GM23338 (cell line): ENCODE measurements around the gene ANKS1B. TPM values are rescaled to one million over a fixed set of nuclear protein-coding genes. Genes with fewer than 3 reads are reported as not detected.

ENCODE experiments used
- ATAC-seq: fragments of 200-7000 bp; cut with Tn5 transposase; 3 replicates; pipeline ENCODE4 v1.9.1; 2020
- DNase-seq: peaks from one replicate; pipeline ENCODE4 v3.0.0-alpha.2; 2015; ENCODE audit warnings: low spot score
- H2AFZ ChIP-seq: fragments of 200-600 bp; sonication (generic); 2 replicates; pipeline ENCODE4 v1.8.0; 2016; ENCODE audit warnings: antibody characterized with exemption, mild to moderate bottlenecking, moderate library complexity
- H3F3A ChIP-seq: fragments of 200-600 bp; sonication (generic); replicated peaks from 2 replicates; pipeline ENCODE4 v1.8.0; 2017; ENCODE audit warnings: antibody characterized with exemption, mixed run types, low read depth
- H3K27ac ChIP-seq: fragments of 200-600 bp; sonication (generic); 2 replicates; pipeline ENCODE4 v1.6.1; 2016; ENCODE audit warnings: low read depth
- H3K27me3 ChIP-seq: fragments of 200-600 bp; sonication (generic); 2 replicates; pipeline ENCODE4 v1.8.0; 2016; ENCODE audit warnings: mild to moderate bottlenecking, mixed run types, moderate library complexity; ENCODE audit not compliant: insufficient read depth
- H3K36me3 ChIP-seq: fragments of 200-600 bp; sonication (generic); 2 replicates; pipeline ENCODE4 v1.8.0; 2016; ENCODE audit warnings: mild to moderate bottlenecking; ENCODE audit not compliant: insufficient read depth
- H3K4me1 ChIP-seq: fragments of 200-600 bp; sonication (generic); 2 replicates; pipeline ENCODE4 v1.8.0; 2016; ENCODE audit warnings: mild to moderate bottlenecking, moderate library complexity; ENCODE audit not compliant: insufficient read depth
- H3K4me2 ChIP-seq: fragments of 200-600 bp; sonication (generic); 2 replicates; pipeline ENCODE4 v1.7.1; 2017; ENCODE audit warnings: mixed run types
- H3K4me3 ChIP-seq: fragments of 200-600 bp; sonication (generic); 2 replicates; pipeline ENCODE4 v1.6.1; 2016; ENCODE audit warnings: mixed run types
- H3K79me2 ChIP-seq: fragments of 200-600 bp; sonication (generic); replicated peaks from 2 replicates; pipeline ENCODE4 v1.8.0; 2017; ENCODE audit warnings: mild to moderate bottlenecking; ENCODE audit not compliant: insufficient read depth
- H3K9me2 ChIP-seq: fragments of 200-600 bp; sonication (generic); 2 replicates; pipeline ENCODE4 v1.8.0; 2017; ENCODE audit not compliant: insufficient read depth
- H4K20me1 ChIP-seq: fragments of 200-600 bp; sonication (generic); replicated peaks from 2 replicates; pipeline ENCODE4 v1.8.0; 2017; ENCODE audit warnings: mild to moderate bottlenecking; ENCODE audit not compliant: insufficient read depth
- H3K27ac Mint-ChIP-seq: 2 replicates; pipeline ENCODE4 v1.8.0; 2020; ENCODE audit warnings: inconsistent platforms, mild to moderate bottlenecking, moderate library complexity, mixed read lengths
- H3K27me3 Mint-ChIP-seq: 3 replicates; pipeline ENCODE4 v1.8.0; 2022; ENCODE audit warnings: low read depth, mild to moderate bottlenecking, moderate library complexity, mixed read lengths, inconsistent platforms; ENCODE audit not compliant: insufficient read depth, poor library complexity
- H3K36me3 Mint-ChIP-seq: 3 replicates; pipeline ENCODE4 v1.8.0; 2021; ENCODE audit warnings: low read depth, mild to moderate bottlenecking, inconsistent platforms, moderate library complexity, mixed read lengths
- H3K4me1 Mint-ChIP-seq: 3 replicates; pipeline ENCODE4 v1.8.0; 2020; ENCODE audit warnings: mild to moderate bottlenecking, inconsistent platforms, mixed read lengths
- H3K4me3 Mint-ChIP-seq: 3 replicates; pipeline ENCODE4 v1.8.0; 2021; ENCODE audit warnings: moderate library complexity, mild to moderate bottlenecking, inconsistent platforms, mixed read lengths
- H3K9me3 Mint-ChIP-seq: 3 replicates; pipeline ENCODE4 v1.8.0; 2020; ENCODE audit warnings: moderate library complexity, mild to moderate bottlenecking, inconsistent platforms, mixed read lengths
- CREB1 ChIP-seq: fragments of 250-450 bp; sonication (Bioruptor Pico); IDR thresholded peaks from 2 replicates; pipeline ENCODE4 v1.5.0; 2020; ENCODE audit warnings: low read depth, mild to moderate bottlenecking, moderate library complexity
- EZH2phosphoT487 ChIP-seq: fragments of 200-600 bp; sonication (generic); IDR thresholded peaks from one replicate; pipeline ENCODE4 v1.8.1; 2018; ENCODE audit warnings: antibody characterized with exemption; ENCODE audit not compliant: unreplicated experiment
- JUNB ChIP-seq: IDR thresholded peaks from one replicate; pipeline ENCODE4 v1.6.1; 2016; ENCODE audit warnings: antibody characterized with exemption; ENCODE audit not compliant: unreplicated experiment
- NANOG ChIP-seq: IDR thresholded peaks from 2 replicates; pipeline ENCODE4 v1.6.1; 2016; ENCODE audit warnings: antibody characterized with exemption, borderline replicate concordance
- POLR2AphosphoS5 ChIP-seq: IDR thresholded peaks from 2 replicates; pipeline ENCODE4 v1.6.1; 2016; ENCODE audit warnings: antibody characterized with exemption, low read depth
- ZNF114 ChIP-seq: fragments of 250-450 bp; sonication (Bioruptor Pico); IDR thresholded peaks from 2 replicates; pipeline ENCODE4 v1.5.0; 2020; ENCODE audit warnings: mild to moderate bottlenecking, moderate library complexity
- ZNF331 ChIP-seq: fragments of 250-450 bp; sonication (Bioruptor Pico); IDR thresholded peaks from 2 replicates; pipeline ENCODE4 v1.5.0; 2020; ENCODE audit warnings: low read depth, mild to moderate bottlenecking, moderate library complexity
- polyA plus RNA-seq: library from polyadenylated mRNA; unstranded; fragments of >200 nt; fragmentation: Nextera tagmentation; extraction: Ambion mirVana; gene quantifications from 2 replicates; pipeline ENCODE4 v1.2.1, GENCODE V29; 2016
- total RNA-seq: library from RNA; depleted of rRNA; stranded (reverse); fragments of >200 nt; shearing (Covaris generic); gene quantifications from 2 replicates; pipeline ENCODE4 v1.2.3, GENCODE V29; 2014
- TF ChIP-seq, protein P1 (sequence below): fragments of 250-450 bp; sonication (Bioruptor Pico); IDR thresholded peaks from 2 replicates; pipeline ENCODE4 v1.5.0; 2020; ENCODE audit warnings: mild to moderate bottlenecking, moderate library complexity
- TF ChIP-seq, protein P2 (sequence below): IDR thresholded peaks from 2 replicates; pipeline ENCODE4 v1.6.1; 2016; ENCODE audit warnings: antibody characterized with exemption
- TF ChIP-seq, protein P3 (sequence below), 2 experiments: fragments of 200-600 bp in 1 of 2; sonication (generic) in 1 of 2; conservative IDR thresholded peaks; 2 replicates each; pipeline versions ENCODE4 v1.5.1 to v1.6.1; 2016 to 2017; ENCODE audit warnings: antibody characterized with exemption in 2 of 2, low read depth in 2 of 2, mild to moderate bottlenecking in 2 of 2, moderate library complexity in 1 of 2

The ANKS1B gene
- total and polyA plus RNA-seq, 2 experiments from 2014 or later: 4.3 to 5.8 TPM

DNA sequence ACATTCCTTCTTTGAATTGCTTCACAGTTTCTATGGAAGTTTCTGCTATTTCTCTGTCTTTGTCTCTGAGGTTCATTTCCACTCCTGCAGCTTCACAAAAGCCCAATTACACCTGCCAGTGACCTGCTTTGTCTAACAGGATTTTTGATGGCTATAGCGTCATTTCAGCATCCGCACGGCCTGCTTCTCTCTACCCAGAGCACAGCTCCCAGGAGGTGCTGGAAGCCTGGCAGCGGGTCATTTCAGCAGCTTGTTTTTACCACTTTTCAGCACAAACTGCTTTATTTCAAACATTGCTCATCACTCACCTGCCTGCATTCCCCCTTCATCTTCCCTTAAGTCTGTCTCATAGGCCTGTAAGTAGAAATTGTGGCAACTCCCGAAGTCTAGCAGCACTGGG is 771.7 kb downstream of the ANKS1B start (continued):
- TF ChIP-seq, protein P1, sequence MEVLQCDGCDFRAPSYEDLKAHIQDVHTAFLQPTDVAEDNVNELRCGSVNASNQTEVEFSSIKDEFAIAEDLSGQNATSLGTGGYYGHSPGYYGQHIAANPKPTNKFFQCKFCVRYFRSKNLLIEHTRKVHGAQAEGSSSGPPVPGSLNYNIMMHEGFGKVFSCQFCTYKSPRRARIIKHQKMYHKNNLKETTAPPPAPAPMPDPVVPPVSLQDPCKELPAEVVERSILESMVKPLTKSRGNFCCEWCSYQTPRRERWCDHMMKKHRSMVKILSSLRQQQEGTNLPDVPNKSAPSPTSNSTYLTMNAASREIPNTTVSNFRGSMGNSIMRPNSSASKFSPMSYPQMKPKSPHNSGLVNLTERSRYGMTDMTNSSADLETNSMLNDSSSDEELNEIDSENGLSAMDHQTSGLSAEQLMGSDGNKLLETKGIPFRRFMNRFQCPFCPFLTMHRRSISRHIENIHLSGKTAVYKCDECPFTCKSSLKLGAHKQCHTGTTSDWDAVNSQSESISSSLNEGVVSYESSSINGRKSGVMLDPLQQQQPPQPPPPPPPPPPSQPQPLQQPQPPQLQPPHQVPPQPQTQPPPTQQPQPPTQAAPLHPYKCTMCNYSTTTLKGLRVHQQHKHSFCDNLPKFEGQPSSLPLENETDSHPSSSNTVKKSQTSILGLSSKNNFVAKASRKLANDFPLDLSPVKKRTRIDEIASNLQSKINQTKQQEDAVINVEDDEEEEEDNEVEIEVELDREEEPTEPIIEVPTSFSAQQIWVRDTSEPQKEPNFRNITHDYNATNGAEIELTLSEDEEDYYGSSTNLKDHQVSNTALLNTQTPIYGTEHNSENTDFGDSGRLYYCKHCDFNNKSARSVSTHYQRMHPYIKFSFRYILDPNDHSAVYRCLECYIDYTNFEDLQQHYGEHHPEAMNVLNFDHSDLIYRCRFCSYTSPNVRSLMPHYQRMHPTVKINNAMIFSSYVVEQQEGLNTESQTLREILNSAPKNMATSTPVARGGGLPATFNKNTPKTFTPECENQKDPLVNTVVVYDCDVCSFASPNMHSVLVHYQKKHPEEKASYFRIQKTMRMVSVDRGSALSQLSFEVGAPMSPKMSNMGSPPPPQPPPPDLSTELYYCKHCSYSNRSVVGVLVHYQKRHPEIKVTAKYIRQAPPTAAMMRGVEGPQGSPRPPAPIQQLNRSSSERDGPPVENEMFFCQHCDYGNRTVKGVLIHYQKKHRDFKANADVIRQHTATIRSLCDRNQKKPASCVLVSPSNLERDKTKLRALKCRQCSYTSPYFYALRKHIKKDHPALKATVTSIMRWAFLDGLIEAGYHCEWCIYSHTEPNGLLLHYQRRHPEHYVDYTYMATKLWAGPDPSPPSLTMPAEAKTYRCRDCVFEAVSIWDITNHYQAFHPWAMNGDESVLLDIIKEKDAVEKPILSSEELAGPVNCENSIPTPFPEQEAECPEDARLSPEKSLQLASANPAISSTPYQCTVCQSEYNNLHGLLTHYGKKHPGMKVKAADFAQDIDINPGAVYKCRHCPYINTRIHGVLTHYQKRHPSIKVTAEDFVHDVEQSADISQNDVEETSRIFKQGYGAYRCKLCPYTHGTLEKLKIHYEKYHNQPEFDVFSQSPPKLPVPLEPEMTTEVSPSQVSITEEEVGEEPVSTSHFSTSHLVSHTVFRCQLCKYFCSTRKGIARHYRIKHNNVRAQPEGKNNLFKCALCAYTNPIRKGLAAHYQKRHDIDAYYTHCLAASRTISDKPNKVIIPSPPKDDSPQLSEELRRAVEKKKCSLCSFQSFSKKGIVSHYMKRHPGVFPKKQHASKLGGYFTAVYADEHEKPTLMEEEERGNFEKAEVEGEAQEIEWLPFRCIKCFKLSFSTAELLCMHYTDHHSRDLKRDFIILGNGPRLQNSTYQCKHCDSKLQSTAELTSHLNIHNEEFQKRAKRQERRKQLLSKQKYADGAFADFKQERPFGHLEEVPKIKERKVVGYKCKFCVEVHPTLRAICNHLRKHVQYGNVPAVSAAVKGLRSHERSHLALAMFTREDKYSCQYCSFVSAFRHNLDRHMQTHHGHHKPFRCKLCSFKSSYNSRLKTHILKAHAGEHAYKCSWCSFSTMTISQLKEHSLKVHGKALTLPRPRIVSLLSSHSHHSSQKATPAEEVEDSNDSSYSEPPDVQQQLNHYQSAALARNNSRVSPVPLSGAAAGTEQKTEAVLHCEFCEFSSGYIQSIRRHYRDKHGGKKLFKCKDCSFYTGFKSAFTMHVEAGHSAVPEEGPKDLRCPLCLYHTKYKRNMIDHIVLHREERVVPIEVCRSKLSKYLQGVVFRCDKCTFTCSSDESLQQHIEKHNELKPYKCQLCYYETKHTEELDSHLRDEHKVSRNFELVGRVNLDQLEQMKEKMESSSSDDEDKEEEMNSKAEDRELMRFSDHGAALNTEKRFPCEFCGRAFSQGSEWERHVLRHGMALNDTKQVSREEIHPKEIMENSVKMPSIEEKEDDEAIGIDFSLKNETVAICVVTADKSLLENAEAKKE (CRISPR knock-in tag): no peak
- TF ChIP-seq, protein P2, sequence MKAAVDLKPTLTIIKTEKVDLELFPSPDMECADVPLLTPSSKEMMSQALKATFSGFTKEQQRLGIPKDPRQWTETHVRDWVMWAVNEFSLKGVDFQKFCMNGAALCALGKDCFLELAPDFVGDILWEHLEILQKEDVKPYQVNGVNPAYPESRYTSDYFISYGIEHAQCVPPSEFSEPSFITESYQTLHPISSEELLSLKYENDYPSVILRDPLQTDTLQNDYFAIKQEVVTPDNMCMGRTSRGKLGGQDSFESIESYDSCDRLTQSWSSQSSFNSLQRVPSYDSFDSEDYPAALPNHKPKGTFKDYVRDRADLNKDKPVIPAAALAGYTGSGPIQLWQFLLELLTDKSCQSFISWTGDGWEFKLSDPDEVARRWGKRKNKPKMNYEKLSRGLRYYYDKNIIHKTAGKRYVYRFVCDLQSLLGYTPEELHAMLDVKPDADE: no peak
- TF ChIP-seq ZNF331 (CRISPR knock-in tag) (no peak), CREB1 (no peak)

DNA sequence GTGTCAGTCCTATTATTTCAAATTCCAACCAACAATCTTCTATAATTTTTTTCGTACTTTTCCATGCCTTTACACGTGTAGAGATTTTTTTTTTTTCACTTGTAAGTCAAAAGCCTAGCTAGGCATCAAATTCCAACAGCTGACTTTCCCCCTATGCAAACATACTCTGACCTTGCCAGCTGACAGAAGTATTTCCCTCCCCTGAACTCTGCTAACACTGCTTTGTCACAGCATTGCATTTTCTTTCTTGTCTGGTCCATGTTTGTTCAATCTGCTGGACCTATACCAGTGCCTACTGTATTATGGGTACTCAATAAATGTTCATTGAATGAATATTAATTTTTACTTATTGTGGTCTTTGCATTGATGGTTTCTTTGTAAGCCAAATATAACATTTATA is 772.5 kb downstream of the ANKS1B start:
- Mint-ChIP-seq H3K9me3 (peaks cover 63% of the 10 kb centered on the region), H3K27ac (no peak overlapping the region), H3K4me3 (no peak overlapping the region), H3K27me3 (peaks cover 5% of the 10 kb centered on the region), H3K4me1 (no peaks in the 10 kb centered on the region), H3K36me3 (peaks cover 42% of the 10 kb centered on the region)
- H3K79me2 ChIP-seq: no peaks in the 10 kb centered on the region
- H3K4me2 ChIP-seq: no peak overlapping the region
- H2AFZ ChIP-seq: no peak overlapping the region
- no peak for ATAC-seq
- H3K4me1 ChIP-seq: no peaks in the 10 kb centered on the region
- H3K4me3 ChIP-seq: no peak overlapping the region
- DNase-seq: no peak
- no peaks in the 10 kb centered on the region for H4K20me1 ChIP-seq
- peaks cover 16% of the 10 kb centered on the region; the same call in 1 of the 2 replicates for H3K36me3 ChIP-seq
- peaks cover 5% of the 10 kb centered on the region; the same call in 1 of the 2 replicates for H3K9me2 ChIP-seq
- no peak overlapping the region for H3K27ac ChIP-seq
- H3K27me3 ChIP-seq: no peaks in the 10 kb centered on the region
- no peaks in the 10 kb centered on the region for H3F3A ChIP-seq
- TF ChIP-seq ZNF331 (CRISPR knock-in tag): no peak
- no peak for TF ChIP-seq POLR2AphosphoS5
- TF ChIP-seq NANOG: no peak
- TF ChIP-seq, protein P2: no peak
- TF ChIP-seq, protein P3, sequence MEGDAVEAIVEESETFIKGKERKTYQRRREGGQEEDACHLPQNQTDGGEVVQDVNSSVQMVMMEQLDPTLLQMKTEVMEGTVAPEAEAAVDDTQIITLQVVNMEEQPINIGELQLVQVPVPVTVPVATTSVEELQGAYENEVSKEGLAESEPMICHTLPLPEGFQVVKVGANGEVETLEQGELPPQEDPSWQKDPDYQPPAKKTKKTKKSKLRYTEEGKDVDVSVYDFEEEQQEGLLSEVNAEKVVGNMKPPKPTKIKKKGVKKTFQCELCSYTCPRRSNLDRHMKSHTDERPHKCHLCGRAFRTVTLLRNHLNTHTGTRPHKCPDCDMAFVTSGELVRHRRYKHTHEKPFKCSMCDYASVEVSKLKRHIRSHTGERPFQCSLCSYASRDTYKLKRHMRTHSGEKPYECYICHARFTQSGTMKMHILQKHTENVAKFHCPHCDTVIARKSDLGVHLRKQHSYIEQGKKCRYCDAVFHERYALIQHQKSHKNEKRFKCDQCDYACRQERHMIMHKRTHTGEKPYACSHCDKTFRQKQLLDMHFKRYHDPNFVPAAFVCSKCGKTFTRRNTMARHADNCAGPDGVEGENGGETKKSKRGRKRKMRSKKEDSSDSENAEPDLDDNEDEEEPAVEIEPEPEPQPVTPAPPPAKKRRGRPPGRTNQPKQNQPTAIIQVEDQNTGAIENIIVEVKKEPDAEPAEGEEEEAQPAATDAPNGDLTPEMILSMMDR (conservative IDR thresholded peaks at IDR 0.05; ENCODE audit: low read depth in 2 of 2): no peak
- no peak for TF ChIP-seq EZH2phosphoT487
- no peak for TF ChIP-seq CREB1
- TF ChIP-seq ZNF114: no peak
- TF ChIP-seq JUNB: no peak
